K562 (cell line): ENCODE results near the gene IRF2BP1. TPM values are rescaled to one million over a fixed set of nuclear protein-coding genes. Genes with fewer than 3 reads are reported as not detected.

Experiments
- ATAC-seq: fragments of 200-7000 bp; cut with Tn5 transposase; 3 replicates; pipeline ENCODE4 v1.9.1; 2020; ENCODE audit warnings: moderate library complexity
- BruUV-seq: library from RNA; stranded (reverse); fragments of 400-500 nt; replicated peaks from 2 replicates; lab custom pipeline; 2021; lab: Mats Ljungman, UMichigan
- CTCF ChIA-PET: fragments of 300-600 bp; formaldehyde crosslinking; extraction: SDS; loops from one replicate; lab custom pipeline; 2021; ENCODE audit warnings: low intra/inter-chr PET ratio; lab: Yijun Ruan, JAX
- POLR2A ChIA-PET: fragments of 300-600, 350-650 bp; sonication (Branson Sonifier 250); formaldehyde crosslinking; extraction: SDS; loops from one replicate; lab custom pipeline; 2021; ENCODE audit warnings: antibody characterized with exemption, inconsistent platforms; lab: Yijun Ruan, JAX
- DNase-seq, 4 experiments: peaks; one replicate each; pipeline versions ENCODE4 v3.0.0 to v3.0.0-alpha.2; 2011 to 2018; ENCODE audit warnings: low spot score in 3 of 4, mixed read lengths in 3 of 4; ENCODE audit errors: extremely low read depth in 1 of 4
- FAIRE-seq: peaks from 2 replicates; lab custom pipeline; 2011; peaks lifted over from hg19 to GRCh38; lab: Jason Lieb, UNC
- H2AFZ ChIP-seq: 2 replicates; pipeline ENCODE4 v1.6.0; 2011; ENCODE audit warnings: low read depth, low read length, control low read depth, inconsistent platforms
- H3K27ac ChIP-seq: fragments of 200-600 bp; 3 replicates; pipeline ENCODE4 v1.8.0; 2011; ENCODE audit warnings: low read depth, mild to moderate bottlenecking, control low read depth, inconsistent platforms, low read length, moderate library complexity, mixed read lengths; ENCODE audit errors: extremely low read depth
- H3K27me3 ChIP-seq, 2 experiments: fragments of 300-600 bp in 1 of 2; 2 replicates in 1 of 2; 3 replicates in 1 of 2; pipeline versions ENCODE4 v1.6.0 to v1.8.0; 2011; ENCODE audit warnings: inconsistent platforms in 2 of 2, low read length in 2 of 2, mild to moderate bottlenecking in 1 of 2, mixed read lengths in 1 of 2, moderate library complexity in 1 of 2; ENCODE audit not compliant: control insufficient read depth in 2 of 2, insufficient read depth in 2 of 2
- H3K36me3 ChIP-seq: fragments of 300-600 bp; 3 replicates; pipeline ENCODE4 v1.8.0; 2011; ENCODE audit warnings: mild to moderate bottlenecking, low read length, inconsistent platforms; ENCODE audit not compliant: control insufficient read depth, insufficient read depth
- H3K4me1 ChIP-seq, 2 experiments: fragments of 200-600 bp in 1 of 2; replicated peaks in 1 of 2; 2 replicates in 1 of 2; 3 replicates in 1 of 2; pipeline versions ENCODE4 v1.5.1 to v1.8.0; 2011; ENCODE audit warnings: inconsistent platforms in 2 of 2, low read length in 2 of 2, mild to moderate bottlenecking in 1 of 2, mixed read lengths in 1 of 2, moderate library complexity in 1 of 2; ENCODE audit not compliant: control insufficient read depth in 2 of 2, insufficient read depth in 2 of 2
- H3K4me2 ChIP-seq: 2 replicates; pipeline ENCODE4 v1.6.1; 2011; ENCODE audit warnings: low read length, control low read depth, inconsistent platforms, mixed read lengths; ENCODE audit not compliant: insufficient read depth
- H3K4me3 ChIP-seq: fragments of 200-600 bp; sonication (generic), shearing (Covaris generic); 2 replicates; pipeline ENCODE4 v1.5.1; 2016; ENCODE audit warnings: control low read depth, inconsistent platforms
- H3K79me2 ChIP-seq: fragments of 200-600 bp; 3 replicates; pipeline ENCODE4 v1.8.0; 2011; ENCODE audit warnings: low read length, inconsistent platforms; ENCODE audit not compliant: control insufficient read depth, insufficient read depth
- H3K9ac ChIP-seq, 2 experiments: 2 replicates each; pipeline versions ENCODE4 v1.6.0 to v1.6.1; 2011; ENCODE audit warnings: low read depth in 2 of 2, low read length in 2 of 2, control low read depth in 1 of 2, inconsistent platforms in 1 of 2, mild to moderate bottlenecking in 1 of 2, mixed read lengths in 1 of 2; ENCODE audit not compliant: insufficient read depth in 1 of 2
- H3K9me1 ChIP-seq: one replicate; pipeline ENCODE4 v1.6.0; 2011; ENCODE audit warnings: inconsistent platforms, mild to moderate bottlenecking, low read length, moderate library complexity; ENCODE audit not compliant: control insufficient read depth, insufficient read depth
- H3K9me3 ChIP-seq: replicated peaks from 2 replicates; pipeline ENCODE4 v1.5.1; 2011; ENCODE audit warnings: low read depth, low read length, inconsistent platforms; ENCODE audit not compliant: control insufficient read depth, insufficient read depth
- H4K20me1 ChIP-seq: replicated peaks from 2 replicates; pipeline ENCODE4 v1.6.1; 2011; ENCODE audit warnings: low read length, inconsistent platforms, mixed read lengths; ENCODE audit not compliant: control insufficient read depth, insufficient read depth
- ARID3B ChIP-seq: fragments of 250-450 bp; sonication (Bioruptor Pico); IDR thresholded peaks from 2 replicates; pipeline ENCODE4 v1.4.0; 2020; ENCODE audit warnings: borderline replicate concordance
- CREBBP ChIP-seq: IDR thresholded peaks from one replicate; pipeline ENCODE4 v1.6.1; 2012; ENCODE audit warnings: low read depth, mild to moderate bottlenecking, control low read depth, inconsistent platforms, low read length
- GATA2 ChIP-seq: sonication (generic); formaldehyde crosslinking; IDR thresholded peaks from 2 replicates; pipeline ENCODE4 v1.4.0; 2020; ENCODE audit warnings: mild to moderate bottlenecking, missing genetic modification reagents
- HCFC1 ChIP-seq: IDR thresholded peaks from 2 replicates; pipeline ENCODE4 v1.6.1; 2012; ENCODE audit warnings: low read depth, low read length, improper control_type of control experiment
- PRPF4 ChIP-seq: fragments of 200-400 bp; formaldehyde crosslinking; IDR thresholded peaks from one replicate; pipeline ENCODE4 v1.6.1; 2017; ENCODE audit warnings: low read length, low read depth, mild to moderate bottlenecking; ENCODE audit not compliant: insufficient read depth, poor library complexity, severe bottlenecking
- RHOXF2B ChIP-seq: fragments of 250-450 bp; sonication (Bioruptor Pico); conservative IDR thresholded peaks from 2 replicates; pipeline ENCODE4 v1.5.1; 2021
- SRSF1 ChIP-seq: fragments of 200-400 bp; formaldehyde crosslinking; IDR thresholded peaks from 2 replicates; pipeline ENCODE4 v1.6.1; 2017; ENCODE audit warnings: mild to moderate bottlenecking, low read depth, low read length, moderate library complexity
- TARDBP ChIP-seq: fragments of 450-650 bp; IDR thresholded peaks from 2 replicates; pipeline ENCODE4 v1.6.1; 2016
- ZBTB26 ChIP-seq: fragments of 450-650 bp; formaldehyde crosslinking; IDR thresholded peaks from 2 replicates; pipeline ENCODE4 v1.4.0; 2022; ENCODE audit warnings: missing genetic modification characterization
- ZNF280A ChIP-seq: fragments of 450-650 bp; IDR thresholded peaks from 2 replicates; pipeline ENCODE4 v1.6.1; 2018; ENCODE audit warnings: mild to moderate bottlenecking, low read depth; ENCODE audit not compliant: partially characterized antibody
- ZNF764 ChIP-seq: fragments of 250-450 bp; sonication (Bioruptor Pico); IDR thresholded peaks from 2 replicates; pipeline ENCODE4 v1.4.0; 2020; ENCODE audit warnings: low read depth, mild to moderate bottlenecking, moderate library complexity
- WGBS: fragments of 100-300 bp; shearing (Covaris generic); methylation state at CpG from one replicate; pipeline ENCODE4 v1.1.6; 2016; ENCODE audit warnings: low coverage, mixed read lengths; ENCODE audit not compliant: insufficient coverage; ENCODE audit errors: missing lambda C conversion rate; 5-methylcytosine and 5-hydroxymethylcytosine counted together
- in situ Hi-C: fragments of 300-500 bp; cut with MboI; formaldehyde crosslinking; loops from 4 replicates; pipeline ENCODE4 v1.15.0; 2018; ENCODE audit warnings: inconsistent platforms, mixed read lengths
- intact Hi-C: fragments of 100-400 bp; cut with micrococcal nuclease; formaldehyde crosslinking; loops from 2 replicates; pipeline ENCODE4 v1.14.2; 2022
- polyA plus RNA-seq, 8 experiments: library from polyadenylated mRNA; depleted of rRNA in 4 of 8; stranded (reverse) in 5 of 8; unstranded in 3 of 8; fragments of >200 nt; fragmentation: Nextera tagmentation in 2 of 8; fragmentation: Illumina TruSeq in 1 of 8; extraction: Ambion mirVana in 2 of 8; extraction: Trizol in 1 of 8; gene quantifications; 2 replicates each; pipeline versions ENCODE4 v1.2.1 to v1.2.3, GENCODE V29; 2011 to 2014; ENCODE audit warnings: inconsistent platforms in 1 of 8, missing spikeins in 1 of 8
- total RNA-seq, 7 experiments: library from RNA; depleted of rRNA in 6 of 7; stranded (reverse); fragments of >200 nt in 6 of 7; fragmentation: Illumina TruSeq in 2 of 7; extraction: Trizol in 2 of 7; gene quantifications; 2 replicates each; pipeline versions ENCODE4 v1.2.1 to v1.2.3, GENCODE V29; 2011 to 2021; ENCODE audit warnings: low replicate concordance in 1 of 7

Gene IRF2BP1
- total and polyA plus RNA-seq, 9 of the 15 experiments (the other 6 are each of a cell fraction or from before 2014, with no cell fraction given): 0.61 to 35.9 (median 3.5) TPM

- TF ChIP-seq ZBTB26 (no peak), HCFC1 (no peak), ARID3B (CRISPR knock-in tag) (no peak), TARDBP (no peak), SRSF1 (no peak), CREBBP (no peak), ZNF280A (no peak), PRPF4 (no peak), RHOXF2B (no peak), GATA2 (CRISPR knock-in tag) (no peak), ZNF764 (CRISPR knock-in tag) (no peak)
- in situ Hi-C loops: no loop called here
- no peaks in the 10 kb centered on the region for H3K79me2 ChIP-seq
- no peak overlapping the region for H3K4me3 ChIP-seq
- intact Hi-C loops: no loop called here
- ATAC-seq: no peak
- H3K27me3 ChIP-seq: peaks cover 16 to 49% of the 10 kb centered on the region in 2 experiments; a peak in 4 of 5 replicates
- no peaks in the 10 kb centered on the region for H3K9me1 ChIP-seq
- no peak for DNase-seq
- WGBS: 0% methylated on average over 3 of the region's 9 CpGs
- H3K4me1 ChIP-seq: peaks cover 0 to 9% of the 10 kb centered on the region in 2 experiments; a peak in 3 of 5 replicates
- H3K9ac ChIP-seq: no peak overlapping the region; a peak in 1 of 4 replicates
- no TSS peak for BruUV-seq
- no peak overlapping the region for H3K27ac ChIP-seq
- H3K36me3 ChIP-seq: no peaks in the 10 kb centered on the region
- no peaks in the 10 kb centered on the region for H3K9me3 ChIP-seq
- H2AFZ ChIP-seq: no peak overlapping the region
- POLR2A ChIA-PET: interaction anchor here (0.6 kb wide), 1 partner anchor 44 kb away, joined by 3 read pairs; no protein-coding TSS in a partner anchor
- CTCF ChIA-PET: no interaction called here
- FAIRE-seq: no peak
- no peak overlapping the region for H3K4me2 ChIP-seq
- no peaks in the 10 kb centered on the region; the same call in 1 of the 2 replicates for H4K20me1 ChIP-seq
Observed at GRCh38 chr19:45933759-45934158, 47.8 kb upstream of the IRF2BP1 start.
